HG03039 (cell line): ENCODE measurements around the gene RAPGEFL1.
"Not testable (repeated sequence)": the region's sequence is repeated elsewhere in the genome, so short reads cannot be mapped to it uniquely, and the experiment has no call there.

Experiments used
- ATAC-seq: cut with Tn5 transposase; IDR thresholded peaks from one replicate; pipeline ENCODE4 v1.9.1; 2021; ENCODE audit warnings: mild to moderate bottlenecking, moderate library complexity; ENCODE audit not compliant: unreplicated experiment

RAPGEFL1 gene

GRCh38 chr17:40173778-40174135, 3.5 kb upstream of the RAPGEFL1 start:
- ATAC-seq: no peak

DNA sequence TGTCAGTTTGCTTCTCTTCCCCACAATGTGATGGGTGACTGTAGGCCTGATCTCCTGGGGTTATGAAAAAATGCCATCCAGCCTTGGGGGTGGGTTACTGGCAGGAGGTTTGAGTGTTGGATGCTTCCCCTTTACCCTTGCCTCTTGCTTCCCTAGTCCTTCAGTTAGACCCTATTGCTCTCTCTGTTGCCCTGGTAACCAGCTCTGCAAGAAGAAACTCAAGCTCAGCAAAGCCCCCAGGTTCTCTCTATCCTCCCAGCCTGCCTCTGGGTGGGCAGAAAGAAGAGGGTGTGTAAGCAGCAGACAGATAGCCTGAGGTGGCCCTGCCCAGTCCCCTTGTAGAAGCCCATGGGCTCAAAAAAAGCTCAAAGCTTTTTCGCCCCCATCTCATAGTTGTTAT, 2.8 kb upstream of the RAPGEFL1 start:
- no peak for ATAC-seq

DNA sequence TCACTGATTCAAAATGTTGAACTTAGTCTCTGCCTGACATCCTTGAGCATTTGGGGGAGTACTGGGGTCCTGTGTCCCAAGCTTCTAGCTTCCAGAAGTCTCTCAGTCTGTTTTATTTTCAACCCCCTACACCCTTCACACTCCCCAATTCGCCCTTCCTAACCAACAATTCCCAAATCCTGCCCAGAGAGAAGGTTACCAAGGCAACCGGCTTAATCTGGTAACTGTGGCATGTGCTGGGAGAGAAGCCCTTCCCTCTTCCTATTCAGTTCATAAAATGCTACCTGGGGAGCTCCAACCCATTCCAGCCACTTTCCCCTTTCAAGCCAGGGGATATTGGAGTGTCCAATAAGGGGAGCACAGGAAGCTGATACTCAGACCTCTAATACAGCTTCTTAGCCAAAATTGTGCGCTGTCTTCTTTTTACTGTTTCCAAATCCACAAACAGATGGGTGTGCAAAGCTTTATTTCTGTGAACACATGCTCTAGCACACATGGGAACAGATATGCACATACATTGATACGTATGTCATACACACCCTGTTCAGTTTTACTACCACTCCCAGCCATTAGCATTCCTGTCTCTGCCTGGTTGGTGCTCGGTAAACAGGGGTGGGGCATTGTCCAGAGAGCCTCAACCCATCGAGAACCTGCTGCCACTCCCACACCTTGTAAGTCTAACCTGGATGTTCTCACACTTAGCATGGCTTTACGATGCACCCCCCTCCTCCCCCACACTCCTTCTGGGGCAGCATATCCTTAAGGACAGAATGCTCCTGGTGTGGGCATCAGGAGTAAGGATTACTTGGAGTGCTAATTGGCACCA, 1.1 kb upstream of the RAPGEFL1 start:
- ATAC-seq: no peak

DNA sequence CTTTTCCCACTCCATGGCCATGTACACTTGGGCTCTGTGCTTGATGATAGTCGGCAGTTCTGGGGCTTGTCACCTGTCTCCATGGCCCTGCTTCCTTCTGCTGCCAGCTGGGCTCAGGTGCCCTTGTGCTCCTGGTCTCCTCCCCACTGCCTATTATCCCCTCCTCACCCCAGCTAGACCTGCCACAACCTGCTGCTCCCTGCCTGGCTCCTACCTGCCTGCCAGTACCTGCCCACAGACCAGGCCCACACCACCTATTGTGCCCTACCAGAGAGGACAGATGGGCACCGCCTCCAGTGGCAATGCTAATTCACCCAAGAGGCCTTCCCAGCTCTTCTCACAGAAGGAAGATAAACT, 538 bp upstream of the RAPGEFL1 start:
- no peak for ATAC-seq

GRCh38 chr17:40178021-40178601, 841 bp downstream of the RAPGEFL1 start:
- no peak for ATAC-seq

GRCh38 chr17:40178660-40179059, 1.4 kb downstream of the RAPGEFL1 start:
- ATAC-seq: no peak

DNA sequence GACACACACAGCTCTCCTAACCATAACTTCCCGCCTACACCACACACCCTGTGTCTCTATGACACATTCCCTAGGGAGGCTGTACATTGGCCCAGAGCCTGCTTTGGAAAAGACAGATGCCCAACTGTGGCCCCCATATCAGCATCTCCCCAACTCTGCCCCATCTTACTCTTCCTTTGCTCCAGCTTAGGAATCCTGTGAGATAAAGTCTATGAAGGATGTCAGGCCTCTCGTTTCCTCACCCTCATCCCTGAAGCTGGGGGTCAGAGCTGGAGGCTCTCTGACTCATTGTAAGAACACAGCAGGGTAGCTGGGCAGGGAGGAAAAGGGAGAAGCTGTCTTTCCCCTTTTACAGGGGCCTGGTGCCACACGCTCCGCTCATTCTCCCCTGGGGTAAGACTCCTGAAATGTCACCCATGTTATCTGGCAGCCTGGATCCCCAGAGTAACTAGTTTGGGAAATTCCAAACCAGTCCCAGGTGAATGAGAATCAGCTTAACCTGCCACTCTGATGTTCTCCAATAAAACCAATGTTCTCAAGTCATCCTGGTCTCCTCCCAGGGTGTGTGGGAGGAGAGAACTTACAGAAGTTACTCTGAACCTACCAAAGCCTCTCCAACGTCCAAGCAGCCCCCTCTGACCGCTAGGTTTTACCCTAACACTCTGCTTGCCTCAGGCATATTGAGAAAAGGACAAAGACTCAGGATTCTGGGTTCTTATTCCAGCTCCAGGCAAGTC, 2.8 kb downstream of the RAPGEFL1 start:
- no peak for ATAC-seq

- ATAC-seq: no peak
Measured at GRCh38 chr17:40180694-40181093, 3.4 kb downstream of the RAPGEFL1 start.

DNA sequence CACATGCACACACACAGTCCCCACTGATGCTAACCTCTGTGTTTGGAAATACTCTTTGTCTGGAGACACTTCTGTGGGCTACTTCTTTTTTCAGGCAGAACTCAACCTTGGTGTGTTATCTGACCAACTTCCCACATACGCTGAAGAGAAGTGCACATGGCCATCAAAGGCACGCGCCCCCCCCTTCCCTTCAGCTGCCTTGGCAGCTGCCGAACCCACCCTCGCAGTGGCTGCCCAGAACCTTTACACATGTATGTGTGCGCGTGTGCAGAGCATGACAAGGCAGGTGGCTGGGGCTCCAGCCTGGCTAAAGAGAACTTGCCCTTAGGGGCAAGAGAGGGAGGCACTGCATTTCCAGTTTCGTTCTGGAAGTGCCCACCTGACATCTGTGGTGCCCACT, 3.9 kb downstream of the RAPGEFL1 start:
- ATAC-seq: no peak

DNA sequence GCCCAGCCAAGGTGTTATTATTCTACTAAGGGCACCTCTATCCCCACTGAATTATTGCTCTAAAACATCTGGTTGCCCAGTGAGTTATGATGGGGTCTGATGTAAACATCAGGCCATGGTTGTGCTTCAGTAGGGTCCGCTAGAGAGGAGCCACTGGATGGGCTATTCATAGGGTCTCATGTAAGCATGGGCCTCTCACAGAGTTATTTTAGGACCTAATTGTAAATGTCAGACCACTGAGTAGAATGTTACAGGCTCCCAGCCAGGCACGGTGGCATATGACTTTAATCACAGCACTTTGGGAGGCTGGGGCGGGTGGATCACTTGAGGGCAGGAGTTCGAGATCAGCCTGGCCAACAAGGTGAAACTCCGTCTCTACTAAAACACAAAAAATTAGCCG, 5.3 kb downstream of the RAPGEFL1 start:
- ATAC-seq: no peak

DNA sequence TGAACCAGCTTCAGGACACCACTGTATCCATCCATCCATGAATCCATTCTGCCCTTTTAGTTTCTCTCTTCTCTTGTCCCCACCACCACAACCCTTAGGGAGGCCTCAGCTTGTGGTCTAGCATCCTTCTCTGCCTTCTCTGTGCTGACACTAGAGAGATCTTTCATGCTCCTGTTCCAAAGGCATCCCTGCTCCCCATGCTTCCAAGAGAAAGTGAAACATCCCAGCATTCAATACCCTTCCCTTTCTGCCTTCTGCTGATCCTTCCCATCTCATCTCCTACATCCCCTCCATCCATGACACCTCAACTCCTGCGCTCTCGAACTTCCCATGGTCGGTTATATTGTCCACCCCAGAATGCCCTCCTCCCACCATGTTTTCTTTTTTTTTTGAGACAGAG, 10.0 kb downstream of the RAPGEFL1 start:
- ATAC-seq: no peak

GRCh38 chr17:40188694-40189093, 11.4 kb downstream of the RAPGEFL1 start:
- ATAC-seq: no peak

- no peak for ATAC-seq
Measured at GRCh38 chr17:40190197-40191021, 13.1 kb downstream of the RAPGEFL1 start.

- no peak for ATAC-seq
Measured at GRCh38 chr17:40191237-40192208, 14.3 kb downstream of the RAPGEFL1 start.

DNA sequence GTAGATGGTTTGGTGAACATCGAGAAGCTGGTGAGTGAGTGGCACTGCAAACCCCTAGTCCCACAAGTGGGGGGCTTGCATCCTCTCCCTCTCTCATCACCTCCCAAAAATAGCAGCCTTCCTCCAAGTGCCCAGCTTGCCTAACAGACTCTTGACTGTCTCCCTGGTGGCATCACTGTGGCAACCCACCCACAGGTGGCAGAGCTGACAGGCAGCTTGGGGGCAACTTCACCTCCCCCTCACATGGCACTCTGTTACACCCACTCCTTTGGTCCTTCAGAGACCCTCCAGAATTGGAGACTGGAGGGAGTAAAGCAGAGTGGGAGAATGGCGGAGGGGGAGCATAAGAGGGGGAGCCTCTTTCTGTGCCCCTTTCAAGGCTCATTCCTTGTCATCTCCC, 15.7 kb downstream of the RAPGEFL1 start:
- ATAC-seq: no peak

GRCh38 chr17:40194821-40195220, 17.6 kb downstream of the RAPGEFL1 start:
- ATAC-seq: no peak

DNA sequence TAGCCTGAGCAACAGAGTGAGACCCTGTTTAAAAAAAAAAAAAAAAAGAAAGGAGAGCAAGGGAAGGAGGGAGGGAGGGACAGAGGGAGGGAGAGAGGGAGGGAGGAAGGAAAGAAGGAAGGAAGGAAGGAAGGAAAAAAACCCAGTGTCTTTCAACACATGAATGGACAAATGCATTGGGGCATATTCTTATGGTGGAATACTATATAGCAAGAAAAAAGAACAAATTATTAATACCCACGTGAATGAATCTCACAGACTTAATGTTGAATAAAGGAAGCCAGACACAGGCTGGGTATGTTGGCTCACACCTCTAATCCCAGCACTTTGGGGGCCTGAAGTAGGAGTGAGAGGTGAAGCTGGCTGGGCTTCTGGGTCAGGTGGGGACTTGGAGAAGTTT, 20.3 kb downstream of the RAPGEFL1 start:
- no peak for ATAC-seq

DNA sequence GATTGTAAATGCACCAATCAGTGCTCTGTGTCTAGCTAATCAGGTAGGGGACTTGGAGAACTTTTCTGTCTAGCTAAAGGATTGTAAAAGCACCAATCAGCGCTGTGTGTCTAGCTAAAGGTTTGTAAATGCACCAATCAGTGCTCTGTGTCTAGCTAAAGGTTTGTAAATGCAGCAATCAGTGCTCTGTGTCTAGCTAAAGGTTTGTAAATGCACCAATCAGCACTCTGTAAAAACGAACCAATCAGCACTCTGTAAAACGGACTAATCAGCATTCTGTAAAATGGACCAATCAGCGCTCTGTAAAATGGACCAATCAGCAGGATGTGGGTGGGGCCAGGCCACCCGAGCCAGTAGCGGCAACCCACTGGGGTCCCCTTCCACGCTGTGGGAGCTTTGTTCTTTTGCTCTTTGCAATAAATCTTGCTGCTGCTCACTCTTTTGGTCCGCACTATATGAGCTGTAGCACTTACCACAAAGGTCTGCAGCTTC, 20.7 kb downstream of the RAPGEFL1 start:
- ATAC-seq: not testable (repeated sequence)

DNA sequence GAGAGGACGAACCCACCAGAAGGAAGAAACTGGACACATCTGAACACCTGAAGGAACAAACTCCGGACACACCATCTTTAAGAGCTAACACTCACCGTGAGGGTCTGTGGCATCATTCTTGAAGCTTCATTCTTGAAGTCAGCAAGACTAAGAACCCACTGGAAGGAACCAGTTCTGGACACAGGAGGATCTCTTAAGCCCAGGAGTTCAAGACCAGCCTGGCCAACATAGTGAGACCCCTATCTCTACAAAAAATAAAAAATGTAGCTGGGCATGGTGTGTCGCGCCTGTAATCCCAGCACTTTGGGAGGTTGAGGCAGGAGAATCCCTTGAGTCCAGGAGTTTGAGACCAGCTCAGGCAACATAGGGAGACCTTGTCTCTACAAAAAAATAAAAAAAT, 21.3 kb downstream of the RAPGEFL1 start:
- no peak for ATAC-seq

DNA sequence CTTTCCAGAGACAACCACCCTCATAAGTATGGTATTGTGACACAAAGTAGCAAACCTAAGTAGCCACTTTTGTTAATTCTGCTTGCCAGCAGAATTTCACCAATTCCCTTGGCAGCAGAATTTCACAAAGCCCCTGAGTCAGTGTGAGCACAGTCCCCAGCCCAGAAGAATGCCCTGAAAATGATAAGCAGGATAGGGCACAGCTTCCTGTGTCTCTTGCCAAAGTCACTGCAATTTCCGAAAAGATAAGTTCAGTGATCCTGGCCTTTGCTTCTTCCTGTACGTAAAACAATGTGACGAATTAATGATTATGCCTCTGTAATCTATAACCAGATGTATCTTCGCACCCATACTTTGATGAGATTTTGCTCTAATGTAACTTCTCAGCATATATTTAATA, 25.9 kb downstream of the RAPGEFL1 start:
- ATAC-seq: no peak
